Endodermal cell (in vitro differentiated cells): ENCODE results near the gene FAM89A. TPM values are rescaled to one million over a fixed set of nuclear protein-coding genes. Genes with fewer than 3 reads are reported as not detected.

ENCODE experiments used
- DNase-seq: peaks from one replicate; pipeline ENCODE4 v3.0.0-alpha.2; 2017
- H3K27ac ChIP-seq: 2 replicates; pipeline ENCODE4 v1.5.1; 2013; ENCODE audit warnings: mild to moderate bottlenecking, low read depth, low read length, moderate library complexity
- H3K27me3 ChIP-seq: 2 replicates; pipeline ENCODE4 v1.6.1; 2013; ENCODE audit warnings: mild to moderate bottlenecking, low read length, moderate library complexity; ENCODE audit not compliant: insufficient read depth, control insufficient read depth, poor library complexity, severe bottlenecking
- H3K36me3 ChIP-seq: 2 replicates; pipeline ENCODE4 v1.7.0; 2013; ENCODE audit warnings: mild to moderate bottlenecking, low read length, moderate library complexity; ENCODE audit not compliant: control insufficient read depth, insufficient read depth
- H3K4me1 ChIP-seq: one replicate; pipeline ENCODE4 v1.7.0; 2013; ENCODE audit warnings: low read length; ENCODE audit not compliant: control insufficient read depth, insufficient read depth
- H3K4me3 ChIP-seq: 2 replicates; pipeline ENCODE4 v1.5.1; 2013; ENCODE audit warnings: mild to moderate bottlenecking, low read length, moderate library complexity
- H3K9ac ChIP-seq: 2 replicates; pipeline ENCODE4 v1.6.1; 2013; ENCODE audit warnings: mild to moderate bottlenecking, low read length, moderate library complexity; ENCODE audit not compliant: poor library complexity, severe bottlenecking; ENCODE audit errors: extremely low read depth
- H3K9me3 ChIP-seq: 2 replicates; pipeline ENCODE4 v1.6.1; 2013; ENCODE audit warnings: mild to moderate bottlenecking, low read length, moderate library complexity; ENCODE audit not compliant: control insufficient read depth
- H3K27ac Mint-ChIP-seq: 2 replicates; pipeline ENCODE4 v1.8.0; 2020; ENCODE audit warnings: mixed read lengths
- H3K27me3 Mint-ChIP-seq: 2 replicates; pipeline ENCODE4 v1.8.0; 2021; ENCODE audit warnings: mild to moderate bottlenecking, mixed read lengths; ENCODE audit not compliant: insufficient read depth
- H3K36me3 Mint-ChIP-seq: 2 replicates; pipeline ENCODE4 v1.8.0; 2020; ENCODE audit warnings: low read depth, mixed read lengths
- H3K4me1 Mint-ChIP-seq: 2 replicates; pipeline ENCODE4 v1.8.0; 2020; ENCODE audit warnings: mixed read lengths
- H3K4me3 Mint-ChIP-seq: 2 replicates; pipeline ENCODE4 v1.8.0; 2020; ENCODE audit warnings: mild to moderate bottlenecking, moderate library complexity, mixed read lengths
- H3K9me3 Mint-ChIP-seq: 2 replicates; pipeline ENCODE4 v1.8.0; 2020; ENCODE audit warnings: mild to moderate bottlenecking, mixed read lengths
- WGBS, 2 experiments: methylation state at CpG; one replicate each; pipeline versions ENCODE4 v1.1.5 to v1.1.7; 2013; ENCODE audit warnings: missing lambda C conversion rate in 2 of 2, mixed read lengths in 1 of 2; ENCODE audit not compliant: insufficient coverage in 1 of 2, insufficient read length in 1 of 2; 5-methylcytosine and 5-hydroxymethylcytosine counted together
- total RNA-seq, 2 donors: library from RNA; stranded (reverse); fragmentation: NEBNext Ultra II Directional in 1 of 2; extraction: Animal tissue kit (Norgen Biotek cat#: 25700) in 1 of 2; gene quantifications; 2 replicates in 1 of 2; 3 replicates in 1 of 2; pipeline ENCODE4 v1.2.1, GENCODE V29; 2021
- TF ChIP-seq, protein P1 (sequence below): fragments of 200-600 bp; sonication (generic); conservative IDR thresholded peaks from 2 replicates; pipeline ENCODE4 v1.5.0; 2021; ENCODE audit warnings: antibody characterized with exemption, mild to moderate bottlenecking

FAM89A gene
- total RNA-seq, 2 donors from 2014 or later = 55.9 to 57.7 TPM

- Mint-ChIP-seq H3K4me3 (no peak overlapping the region), H3K4me1 (peaks cover 22% of the 10 kb centered on the region), H3K27ac (no peak overlapping the region), H3K9me3 (peaks cover 2% of the 10 kb centered on the region), H3K27me3 (peaks cover 16% of the 10 kb centered on the region), H3K36me3 (no peaks in the 10 kb centered on the region)
- H3K27me3 ChIP-seq = no peaks in the 10 kb centered on the region
- peaks cover under 1% of the 10 kb centered on the region for H3K4me1 ChIP-seq
- H3K27ac ChIP-seq = no peak overlapping the region
- 96% methylated on average over 1 of the region's 1 CpG; no CpG with 5 or more reads in 1 of the 2 experiments for WGBS, 2 experiments
- H3K4me3 ChIP-seq = no peak overlapping the region
- no peak overlapping the region for H3K9ac ChIP-seq
- TF ChIP-seq, protein P1, sequence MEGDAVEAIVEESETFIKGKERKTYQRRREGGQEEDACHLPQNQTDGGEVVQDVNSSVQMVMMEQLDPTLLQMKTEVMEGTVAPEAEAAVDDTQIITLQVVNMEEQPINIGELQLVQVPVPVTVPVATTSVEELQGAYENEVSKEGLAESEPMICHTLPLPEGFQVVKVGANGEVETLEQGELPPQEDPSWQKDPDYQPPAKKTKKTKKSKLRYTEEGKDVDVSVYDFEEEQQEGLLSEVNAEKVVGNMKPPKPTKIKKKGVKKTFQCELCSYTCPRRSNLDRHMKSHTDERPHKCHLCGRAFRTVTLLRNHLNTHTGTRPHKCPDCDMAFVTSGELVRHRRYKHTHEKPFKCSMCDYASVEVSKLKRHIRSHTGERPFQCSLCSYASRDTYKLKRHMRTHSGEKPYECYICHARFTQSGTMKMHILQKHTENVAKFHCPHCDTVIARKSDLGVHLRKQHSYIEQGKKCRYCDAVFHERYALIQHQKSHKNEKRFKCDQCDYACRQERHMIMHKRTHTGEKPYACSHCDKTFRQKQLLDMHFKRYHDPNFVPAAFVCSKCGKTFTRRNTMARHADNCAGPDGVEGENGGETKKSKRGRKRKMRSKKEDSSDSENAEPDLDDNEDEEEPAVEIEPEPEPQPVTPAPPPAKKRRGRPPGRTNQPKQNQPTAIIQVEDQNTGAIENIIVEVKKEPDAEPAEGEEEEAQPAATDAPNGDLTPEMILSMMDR = no peak
- H3K36me3 ChIP-seq = no peaks in the 10 kb centered on the region
- no peak for DNase-seq
- H3K9me3 ChIP-seq = peaks cover 11% of the 10 kb centered on the region
Measured at GRCh38 chr1:231059566-231060193, 19.6 kb upstream of the FAM89A start.

GRCh38 chr1:231058416-231059109, 18.5 kb upstream of the FAM89A start:
- no peaks in the 10 kb centered on the region for H3K36me3 Mint-ChIP-seq
- Histone ChIP-seq H3K27me3 (no peaks in the 10 kb centered on the region), H3K4me1 (no peaks in the 10 kb centered on the region), H3K36me3 (no peaks in the 10 kb centered on the region), H3K9me3 (peaks cover 12% of the 10 kb centered on the region), H3K27ac (no peak overlapping the region), H3K9ac (no peak overlapping the region), H3K4me3 (no peak overlapping the region)
- H3K9me3 Mint-ChIP-seq = peaks cover 2% of the 10 kb centered on the region
- H3K4me1 Mint-ChIP-seq = peaks cover 14% of the 10 kb centered on the region
- TF ChIP-seq, protein P1 = no peak
- H3K27me3 Mint-ChIP-seq = peaks cover 24% of the 10 kb centered on the region
- no peak overlapping the region for H3K27ac Mint-ChIP-seq
- no peak for DNase-seq
- 80 to 84% methylated on average over 7 to 8 of the region's 8 CpGs for WGBS, 2 experiments
- H3K4me3 Mint-ChIP-seq = no peak overlapping the region

GRCh38 chr1:231057410-231057809, 17.4 kb upstream of the FAM89A start:
- Histone ChIP-seq H3K4me1 (no peaks in the 10 kb centered on the region), H3K27me3 (no peaks in the 10 kb centered on the region), H3K4me3 (no peak overlapping the region), H3K27ac (no peak overlapping the region), H3K9ac (no peak overlapping the region), H3K9me3 (peaks cover 12% of the 10 kb centered on the region), H3K36me3 (no peaks in the 10 kb centered on the region)
- 89 to 100% methylated on average over 1 to 3 of the region's 3 CpGs for WGBS, 2 experiments
- H3K4me1 Mint-ChIP-seq = peaks cover 9% of the 10 kb centered on the region
- H3K4me3 Mint-ChIP-seq = no peak overlapping the region
- H3K27me3 Mint-ChIP-seq = peaks cover 32% of the 10 kb centered on the region
- H3K9me3 Mint-ChIP-seq = peaks cover 2% of the 10 kb centered on the region
- H3K27ac Mint-ChIP-seq = no peak overlapping the region
- H3K36me3 Mint-ChIP-seq = no peaks in the 10 kb centered on the region
- no peak for DNase-seq
- TF ChIP-seq, protein P1 = no peak
